HepG2 (cell line): ENCODE results near the gene CAB39. TPM values are rescaled to one million over a fixed set of nuclear protein-coding genes. Genes with fewer than 3 reads are reported as not detected.

ENCODE experiments used
- ATAC-seq: fragments of 200-7000 bp; cut with Tn5 transposase; 3 replicates; pipeline ENCODE4 v1.9.1; 2020; ENCODE audit warnings: mild to moderate bottlenecking, moderate library complexity
- BruUV-seq: library from RNA; stranded (reverse); fragments of 400-500 nt; replicated peaks from 2 replicates; lab custom pipeline; 2021; lab: Mats Ljungman, UMichigan
- CTCF ChIA-PET: fragments of 300-600 bp; formaldehyde crosslinking; extraction: SDS; loops from one replicate; lab custom pipeline; 2021; ENCODE audit warnings: low total read pairs, inconsistent platforms, low intra/inter-chr PET ratio; lab: Yijun Ruan, JAX
- POLR2A ChIA-PET: fragments of 350-600 bp; sonication (Branson Sonifier 250); formaldehyde crosslinking; loops from one replicate; lab custom pipeline; 2020; ENCODE audit warnings: antibody characterized with exemption, inconsistent platforms; lab: Yijun Ruan, JAX
- DNase-seq: peaks from one replicate; pipeline ENCODE4 v3.0.0-alpha.2; 2015; ENCODE audit warnings: low spot score
- FAIRE-seq: peaks from 3 replicates; lab custom pipeline; 2011; peaks lifted over from hg19 to GRCh38; lab: Jason Lieb, UNC
- H2AFZ ChIP-seq: one replicate; pipeline ENCODE4 v1.6.1; 2011; ENCODE audit warnings: low read length, inconsistent platforms
- H3K27ac ChIP-seq: fragments of 300-600 bp; 3 replicates; pipeline ENCODE4 v1.8.0; 2011; ENCODE audit warnings: mixed run types, mild to moderate bottlenecking, mixed read lengths, low read length, inconsistent platforms; ENCODE audit not compliant: insufficient read depth; ENCODE audit errors: extremely low read length
- H3K27me3 ChIP-seq, 2 experiments: fragments of 200-600 bp in 1 of 2; 2 replicates in 1 of 2; 3 replicates in 1 of 2; pipeline versions ENCODE4 v1.6.0 to v1.8.0; 2011; ENCODE audit warnings: low read length in 2 of 2, mild to moderate bottlenecking in 2 of 2, moderate library complexity in 2 of 2, inconsistent platforms in 1 of 2; ENCODE audit not compliant: insufficient read depth in 2 of 2, control insufficient read depth in 1 of 2
- H3K36me3 ChIP-seq, 2 experiments: fragments of 200-600 bp in 1 of 2; replicated peaks in 1 of 2; 2 replicates in 1 of 2; 3 replicates in 1 of 2; pipeline versions ENCODE4 v1.5.1 to v1.8.0; 2011; ENCODE audit warnings: low read length in 2 of 2, inconsistent platforms in 1 of 2; ENCODE audit not compliant: insufficient read depth in 2 of 2, control insufficient read depth in 1 of 2
- H3K4me1 ChIP-seq: 2 replicates; pipeline ENCODE4 v1.5.1; 2012; ENCODE audit warnings: low read length, inconsistent platforms; ENCODE audit not compliant: insufficient read depth
- H3K4me2 ChIP-seq: 2 replicates; pipeline ENCODE4 v1.6.0; 2011; ENCODE audit warnings: low read depth, low read length, inconsistent platforms
- H3K4me3 ChIP-seq, 3 experiments: fragments of 200-600 bp in 1 of 3; sonication (generic), shearing (Covaris generic) in 1 of 3; replicated peaks in 1 of 3; 2 replicates each; pipeline ENCODE4 v1.5.1; 2011 to 2016; ENCODE audit warnings: low read length in 3 of 3, inconsistent platforms in 2 of 3, low read depth in 2 of 3, mild to moderate bottlenecking in 2 of 3, control low read depth in 1 of 3, mixed read lengths in 1 of 3; ENCODE audit not compliant: insufficient read depth in 1 of 3
- H3K79me2 ChIP-seq: one replicate; pipeline ENCODE4 v1.6.1; 2011; ENCODE audit warnings: low read length, inconsistent platforms; ENCODE audit not compliant: insufficient read depth
- H3K9ac ChIP-seq: 2 replicates; pipeline ENCODE4 v1.6.0; 2011; ENCODE audit warnings: mild to moderate bottlenecking, low read depth, low read length, inconsistent platforms; ENCODE audit not compliant: insufficient read depth
- H3K9me3 ChIP-seq: 2 replicates; pipeline ENCODE4 v1.5.1; 2012; ENCODE audit warnings: mild to moderate bottlenecking, low read length
- H4K20me1 ChIP-seq: 2 replicates; pipeline ENCODE4 v1.6.0; 2011; ENCODE audit warnings: inconsistent platforms, mild to moderate bottlenecking, low read length, moderate library complexity; ENCODE audit not compliant: insufficient read depth
- ARHGAP35 ChIP-seq: sonication (generic); formaldehyde crosslinking; IDR thresholded peaks from 2 replicates; pipeline ENCODE4 v1.9.0; 2022; ENCODE audit warnings: mild to moderate bottlenecking, inconsistent platforms, moderate library complexity, missing genetic modification reagents, borderline replicate concordance
- BCL3 ChIP-seq: sonication (generic); formaldehyde crosslinking; IDR thresholded peaks from 2 replicates; pipeline ENCODE4 v1.5.1; 2020; ENCODE audit warnings: mild to moderate bottlenecking, missing genetic modification reagents, moderate library complexity
- HOMEZ ChIP-seq: IDR thresholded peaks from 2 replicates; pipeline ENCODE4 v1.6.1; 2016; ENCODE audit warnings: low read depth
- HOXA9 ChIP-seq: sonication (generic); formaldehyde crosslinking; IDR thresholded peaks from 2 replicates; pipeline ENCODE4 v1.8.1; 2022; ENCODE audit warnings: missing genetic modification reagents, mild to moderate bottlenecking, moderate library complexity, borderline replicate concordance
- ZNF407 ChIP-seq: sonication (generic); formaldehyde crosslinking; IDR thresholded peaks from one replicate; pipeline ENCODE4 v1.5.1; 2020; ENCODE audit warnings: mild to moderate bottlenecking, missing genetic modification reagents; ENCODE audit errors: not compliant biosample characterization
- ZNF878 ChIP-seq: sonication (generic); formaldehyde crosslinking; IDR thresholded peaks from 2 replicates; pipeline ENCODE4 v1.8.1; 2023; ENCODE audit warnings: mild to moderate bottlenecking, missing genetic modification reagents, moderate library complexity
- WGBS: methylation state at CpG from one replicate; pipeline ENCODE4 v1.1.6; 2017; ENCODE audit warnings: low lambda C conversion rate; 5-methylcytosine and 5-hydroxymethylcytosine counted together
- in situ Hi-C: cut with HindIII; loops from 2 replicates; pipeline ENCODE4 v1.10.0; 2017; ENCODE audit warnings: low pct_unique_long_range_greater_than_20kb; ENCODE audit not compliant: extremely low pct_ligation_motif_present
- intact Hi-C: fragments of 100-400 bp; cut with micrococcal nuclease; formaldehyde crosslinking; loops from one replicate; pipeline ENCODE4 v1.10.0; 2022; ENCODE audit not compliant: unreplicated experiment
- polyA plus RNA-seq, 8 experiments: library from polyadenylated mRNA; depleted of rRNA in 3 of 8; stranded (reverse) in 7 of 8; unstranded in 1 of 8; fragments of >200 nt; fragmentation: Illumina TruSeq in 4 of 8; extraction: Trizol in 4 of 8; gene quantifications; 2 replicates each; pipeline versions ENCODE4 v1.2.1 to v1.2.3, GENCODE V29; 2011 to 2016; ENCODE audit warnings: low read depth in 4 of 8, missing spikeins in 1 of 8, mixed read lengths in 1 of 8; ENCODE audit not compliant: insufficient read depth in 1 of 8
- total RNA-seq, 5 experiments: library from RNA; depleted of rRNA; stranded (reverse); fragments of >200 nt; fragmentation: Illumina TruSeq; extraction: Trizol; gene quantifications; 2 replicates each; pipeline ENCODE4 v1.2.3, GENCODE V29; 2016; ENCODE audit warnings: low read depth in 1 of 5

The CAB39 gene
- total and polyA plus RNA-seq, 2 of the 13 experiments (the other 11 are each of a cell fraction or from before 2014, with no cell fraction given), result 19.3 to 45.3 TPM

GRCh38 chr2:230811508-230811907, 98.9 kb downstream of the CAB39 start:
- Histone ChIP-seq H4K20me1 (no peaks in the 10 kb centered on the region), H3K36me3 (peaks cover 14 to 52% of the 10 kb centered on the region in 2 experiments), H3K4me3 (no peak overlapping the region), H3K4me2 (no peak overlapping the region), H3K4me1 (no peaks in the 10 kb centered on the region), H3K27ac (no peak overlapping the region), H3K27me3 (no peaks in the 10 kb centered on the region), H3K79me2 (no peaks in the 10 kb centered on the region), H3K9me3 (no peaks in the 10 kb centered on the region), H3K9ac (no peak overlapping the region), H2AFZ (no peak overlapping the region)
- intact Hi-C loops (no loop called here), in situ Hi-C loops (loop anchor here (25.0 kb wide), 1 partner anchor 799 kb away; no protein-coding TSS in a partner anchor)
- DNase-seq (no peak), ATAC-seq (no peak), FAIRE-seq (no peak)
- BruUV-seq, result no TSS peak
- CTCF ChIA-PET, result no interaction called here
- TF ChIP-seq ARHGAP35 (CRISPR knock-in tag), result no peak
- WGBS, result 94% methylated on average over 3 of the region's 3 CpGs
- POLR2A ChIA-PET, result no interaction called here

- POLR2A ChIA-PET, result no interaction called here
- H3K9me3 ChIP-seq, result no peaks in the 10 kb centered on the region
- no peaks in the 10 kb centered on the region for H3K79me2 ChIP-seq
- peaks cover 16 to 57% of the 10 kb centered on the region in 2 experiments for H3K36me3 ChIP-seq
- no peak overlapping the region for H3K9ac ChIP-seq
- CTCF ChIA-PET, result no interaction called here
- H3K4me3 ChIP-seq, result no peak overlapping the region
- H4K20me1 ChIP-seq, result no peaks in the 10 kb centered on the region
- DNase-seq (no peak), FAIRE-seq (no peak), ATAC-seq (no peak)
- WGBS, result 96% methylated on average over 6 of the region's 6 CpGs
- intact Hi-C loops (no loop called here), in situ Hi-C loops (loop anchor here (25.0 kb wide), 1 partner anchor 800 kb away; no protein-coding TSS in a partner anchor)
- H3K27ac ChIP-seq, result no peak overlapping the region
- no peaks in the 10 kb centered on the region for H3K4me1 ChIP-seq
- H2AFZ ChIP-seq, result no peak overlapping the region
- TSS peak; percentile 22 for BruUV-seq
- no peaks in the 10 kb centered on the region for H3K27me3 ChIP-seq
- no peak overlapping the region for H3K4me2 ChIP-seq
- TF ChIP-seq HOMEZ (CRISPR knock-in tag) (no peak), BCL3 (CRISPR knock-in tag) (no peak), ZNF878 (CRISPR knock-in tag) (no peak), HOXA9 (no peak), ZNF407 (no peak)
These were observed 99.4 kb downstream of the CAB39 start for GRCh38 chr2:230812033-230812432.
